GM10266 (cell line): ENCODE data around the gene DCDC2C.
"Not testable (repeated sequence)": the region's sequence is repeated elsewhere in the genome, so short reads cannot be mapped to it uniquely, and the experiment has no call there.

Experiments
- DNase-seq: peaks from one replicate; pipeline ENCODE4 v3.0.0; 2012; ENCODE audit errors: extremely low spot score
- CTCF ChIP-seq: IDR thresholded peaks from 2 replicates; pipeline ENCODE4 v1.5.1; 2012; ENCODE audit warnings: mild to moderate bottlenecking, low read depth; ENCODE audit not compliant: control insufficient read depth, insufficient read depth; ENCODE audit errors: missing control alignments

DCDC2C gene

GRCh38 chr2:3659447-3660432 is 43.6 kb upstream of the DCDC2C start:
- no peak for DNase-seq
- TF ChIP-seq CTCF = no peak

GRCh38 chr2:3660640-3661039 is 42.7 kb upstream of the DCDC2C start:
- DNase-seq = not testable (repeated sequence)

- no peak for DNase-seq
- TF ChIP-seq CTCF = no peak
Measured at GRCh38 chr2:3661149-3661660, 42.2 kb upstream of the DCDC2C start.

- DNase-seq = no peak
Measured at GRCh38 chr2:3662239-3662638, 41.1 kb upstream of the DCDC2C start.

GRCh38 chr2:3664118-3664517 is 39.3 kb upstream of the DCDC2C start:
- no peak for TF ChIP-seq CTCF
- no peak for DNase-seq

More at GRCh38 chr2:3662239-3662638, 41.1 kb upstream of the DCDC2C start:
- no peak for TF ChIP-seq CTCF

- TF ChIP-seq CTCF = no peak
- no peak for DNase-seq
Measured at GRCh38 chr2:3664925-3665324, 38.5 kb upstream of the DCDC2C start.

- DNase-seq = no peak
- no peak for TF ChIP-seq CTCF
Measured at GRCh38 chr2:3665886-3666612, 37.3 kb upstream of the DCDC2C start.
